HepG2 (cell line): ENCODE data around the gene ROM1. TPM values are rescaled to one million over a fixed set of nuclear protein-coding genes. Genes with fewer than 3 reads are reported as not detected.
A peak's percentile ranks its signal among the peaks of the same experiment; 100 is the strongest.

Source experiments
- DMAP1 ChIP-seq: IDR thresholded peaks from 2 replicates; pipeline ENCODE4 v1.6.1; 2016
- EEA1 ChIP-seq: sonication (generic); formaldehyde crosslinking; IDR thresholded peaks from 2 replicates; pipeline ENCODE4 v1.5.1; 2020; ENCODE audit warnings: mild to moderate bottlenecking, missing genetic modification reagents, borderline replicate concordance
- EED ChIP-seq: sonication (generic); formaldehyde crosslinking; IDR thresholded peaks from 2 replicates; pipeline ENCODE4 v1.5.0; 2020; ENCODE audit warnings: mild to moderate bottlenecking, missing genetic modification reagents
- FOXO1 ChIP-seq: sonication (generic); formaldehyde crosslinking; IDR thresholded peaks from 2 replicates; pipeline ENCODE4 v1.4.0; 2020; ENCODE audit warnings: missing genetic modification reagents
- PITX1 ChIP-seq: sonication (generic); formaldehyde crosslinking; IDR thresholded peaks from 2 replicates; pipeline ENCODE4 v1.5.1; 2020; ENCODE audit warnings: mild to moderate bottlenecking, missing genetic modification reagents
- STAT5B ChIP-seq: sonication (generic); formaldehyde crosslinking; IDR thresholded peaks from 2 replicates; pipeline ENCODE4 v1.4.0; 2020; ENCODE audit warnings: missing genetic modification reagents
- ZNF501 ChIP-seq: sonication (generic); formaldehyde crosslinking; IDR thresholded peaks from 2 replicates; pipeline ENCODE4 v1.5.1; 2020; ENCODE audit warnings: mild to moderate bottlenecking, moderate library complexity, missing genetic modification reagents
- ZNF567 ChIP-seq: sonication (generic); formaldehyde crosslinking; IDR thresholded peaks from 2 replicates; pipeline ENCODE4 v1.8.1; 2023; ENCODE audit warnings: mild to moderate bottlenecking, missing genetic modification reagents, borderline replicate concordance
- ZSCAN12 ChIP-seq: sonication (generic); formaldehyde crosslinking; IDR thresholded peaks from 2 replicates; pipeline ENCODE4 v1.9.0; 2021; ENCODE audit warnings: mild to moderate bottlenecking, missing genetic modification reagents
- ZZZ3 ChIP-seq: sonication (generic); formaldehyde crosslinking; IDR thresholded peaks from 2 replicates; pipeline ENCODE4 v1.4.0; 2020; ENCODE audit warnings: missing genetic modification reagents, mild to moderate bottlenecking, borderline replicate concordance
- polyA plus RNA-seq, 8 experiments: library from polyadenylated mRNA; depleted of rRNA in 3 of 8; stranded (reverse) in 7 of 8; unstranded in 1 of 8; fragments of >200 nt; fragmentation: Illumina TruSeq in 4 of 8; extraction: Trizol in 4 of 8; gene quantifications; 2 replicates each; pipeline versions ENCODE4 v1.2.1 to v1.2.3, GENCODE V29; 2011 to 2016; ENCODE audit warnings: low read depth in 4 of 8, missing spikeins in 1 of 8, mixed read lengths in 1 of 8; ENCODE audit not compliant: insufficient read depth in 1 of 8
- total RNA-seq, 5 experiments: library from RNA; depleted of rRNA; stranded (reverse); fragments of >200 nt; fragmentation: Illumina TruSeq; extraction: Trizol; gene quantifications; 2 replicates each; pipeline ENCODE4 v1.2.3, GENCODE V29; 2016; ENCODE audit warnings: low read depth in 1 of 5
- TF ChIP-seq, protein P1 (sequence below), 2 experiments: fragments of 450-650 bp in 1 of 2; sonication (generic) in 1 of 2; formaldehyde crosslinking in 1 of 2; IDR thresholded peaks; 2 replicates each; pipeline versions ENCODE4 v1.6.1 to v1.8.0; 2016 to 2022; ENCODE audit warnings: antibody characterized with exemption in 1 of 2, mild to moderate bottlenecking in 1 of 2, missing genetic modification reagents in 1 of 2
- TF ChIP-seq, protein P2 (sequence below): sonication (generic); formaldehyde crosslinking; IDR thresholded peaks from 2 replicates; pipeline ENCODE4 v1.5.1; 2020; ENCODE audit warnings: missing genetic modification reagents, mild to moderate bottlenecking, borderline replicate concordance
- TF ChIP-seq, protein P3 (sequence below): sonication (generic); formaldehyde crosslinking; IDR thresholded peaks from 2 replicates; pipeline ENCODE4 v1.4.0; 2020; ENCODE audit warnings: missing genetic modification reagents
- TF ChIP-seq, protein P4 (sequence below): fragments of 450-650 bp; IDR thresholded peaks from 2 replicates; pipeline ENCODE4 v1.6.1; 2016
- TF ChIP-seq, protein P5 (sequence below): sonication (generic); formaldehyde crosslinking; IDR thresholded peaks from 2 replicates; pipeline ENCODE4 v1.4.0; 2020; ENCODE audit warnings: missing genetic modification reagents

Gene ROM1
- total and polyA plus RNA-seq, 2 of the 13 experiments (the other 11 are each of a cell fraction or from before 2014, with no cell fraction given): 1.2 to 2.4 TPM

DNA sequence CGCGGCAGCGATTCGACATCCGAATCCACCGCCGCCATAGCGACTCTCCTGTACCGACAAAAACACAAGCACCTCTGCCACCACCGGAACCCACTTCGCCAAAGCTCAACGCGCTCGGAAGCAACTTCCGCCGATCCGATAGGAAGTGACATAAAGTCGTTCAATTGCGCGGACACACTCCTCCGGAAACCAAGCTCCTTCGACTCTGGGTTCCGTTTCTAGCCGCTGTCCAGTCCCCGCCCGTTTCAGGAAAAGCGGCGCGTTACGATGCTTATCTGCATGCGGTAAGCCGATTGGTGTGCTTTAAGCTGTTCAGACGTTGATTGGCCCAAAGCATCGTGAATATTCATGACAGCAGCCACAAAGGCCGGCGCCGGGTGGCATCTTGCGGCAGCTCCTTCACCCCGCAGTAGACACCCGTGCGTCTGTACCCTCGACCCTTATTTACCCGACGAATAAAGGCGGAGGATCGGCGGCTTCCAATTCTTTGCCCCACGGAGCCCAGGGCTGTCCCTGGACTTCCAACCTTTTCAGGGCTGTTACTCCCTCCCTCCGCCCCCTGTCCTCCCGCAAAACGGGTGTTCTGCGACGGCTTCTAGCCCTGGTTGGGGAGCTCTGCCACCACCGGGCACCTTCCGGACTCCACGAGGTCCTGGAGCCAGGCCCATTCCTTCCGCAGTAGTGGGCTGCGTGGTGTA lies 21.5 kb upstream of the ROM1 start, which contains the start of gene TUT1 (continued):
- TF ChIP-seq, protein P1, sequence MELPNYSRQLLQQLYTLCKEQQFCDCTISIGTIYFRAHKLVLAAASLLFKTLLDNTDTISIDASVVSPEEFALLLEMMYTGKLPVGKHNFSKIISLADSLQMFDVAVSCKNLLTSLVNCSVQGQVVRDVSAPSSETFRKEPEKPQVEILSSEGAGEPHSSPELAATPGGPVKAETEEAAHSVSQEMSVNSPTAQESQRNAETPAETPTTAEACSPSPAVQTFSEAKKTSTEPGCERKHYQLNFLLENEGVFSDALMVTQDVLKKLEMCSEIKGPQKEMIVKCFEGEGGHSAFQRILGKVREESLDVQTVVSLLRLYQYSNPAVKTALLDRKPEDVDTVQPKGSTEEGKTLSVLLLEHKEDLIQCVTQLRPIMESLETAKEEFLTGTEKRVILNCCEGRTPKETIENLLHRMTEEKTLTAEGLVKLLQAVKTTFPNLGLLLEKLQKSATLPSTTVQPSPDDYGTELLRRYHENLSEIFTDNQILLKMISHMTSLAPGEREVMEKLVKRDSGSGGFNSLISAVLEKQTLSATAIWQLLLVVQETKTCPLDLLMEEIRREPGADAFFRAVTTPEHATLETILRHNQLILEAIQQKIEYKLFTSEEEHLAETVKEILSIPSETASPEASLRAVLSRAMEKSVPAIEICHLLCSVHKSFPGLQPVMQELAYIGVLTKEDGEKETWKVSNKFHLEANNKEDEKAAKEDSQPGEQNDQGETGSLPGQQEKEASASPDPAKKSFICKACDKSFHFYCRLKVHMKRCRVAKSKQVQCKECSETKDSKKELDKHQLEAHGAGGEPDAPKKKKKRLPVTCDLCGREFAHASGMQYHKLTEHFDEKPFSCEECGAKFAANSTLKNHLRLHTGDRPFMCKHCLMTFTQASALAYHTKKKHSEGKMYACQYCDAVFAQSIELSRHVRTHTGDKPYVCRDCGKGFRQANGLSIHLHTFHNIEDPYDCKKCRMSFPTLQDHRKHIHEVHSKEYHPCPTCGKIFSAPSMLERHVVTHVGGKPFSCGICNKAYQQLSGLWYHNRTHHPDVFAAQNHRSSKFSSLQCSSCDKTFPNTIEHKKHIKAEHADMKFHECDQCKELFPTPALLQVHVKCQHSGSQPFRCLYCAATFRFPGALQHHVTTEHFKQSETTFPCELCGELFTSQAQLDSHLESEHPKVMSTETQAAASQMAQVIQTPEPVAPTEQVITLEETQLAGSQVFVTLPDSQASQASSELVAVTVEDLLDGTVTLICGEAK (IDR thresholded peaks at IDR 0.05): peak; percentile 97
- TF ChIP-seq, protein P1 (CRISPR knock-in tag; IDR thresholded peaks at IDR 0.05): peak; percentile 58; the same call in 1 of the 2 replicates
- TF ChIP-seq PITX1 (peak; percentile 73; the same call in 1 of the 2 replicates), DMAP1 (CRISPR knock-in tag) (peak; percentile 94), ZZZ3 (peak; percentile 85; the same call in 1 of the 2 replicates), FOXO1 (CRISPR knock-in tag) (peak; percentile 78), STAT5B (no peak), EEA1 (CRISPR knock-in tag) (peak; percentile 70; the same call in 1 of the 2 replicates), ZSCAN12 (CRISPR knock-in tag) (no peak), EED (CRISPR knock-in tag) (0 out of 2 replicates have a peak, but pooled peaks have one; percentile 20), ZNF567 (CRISPR knock-in tag) (peak; percentile 72; the same call in 1 of the 2 replicates), ZNF501 (CRISPR knock-in tag) (peak; percentile 87)
- TF ChIP-seq, protein P2, sequence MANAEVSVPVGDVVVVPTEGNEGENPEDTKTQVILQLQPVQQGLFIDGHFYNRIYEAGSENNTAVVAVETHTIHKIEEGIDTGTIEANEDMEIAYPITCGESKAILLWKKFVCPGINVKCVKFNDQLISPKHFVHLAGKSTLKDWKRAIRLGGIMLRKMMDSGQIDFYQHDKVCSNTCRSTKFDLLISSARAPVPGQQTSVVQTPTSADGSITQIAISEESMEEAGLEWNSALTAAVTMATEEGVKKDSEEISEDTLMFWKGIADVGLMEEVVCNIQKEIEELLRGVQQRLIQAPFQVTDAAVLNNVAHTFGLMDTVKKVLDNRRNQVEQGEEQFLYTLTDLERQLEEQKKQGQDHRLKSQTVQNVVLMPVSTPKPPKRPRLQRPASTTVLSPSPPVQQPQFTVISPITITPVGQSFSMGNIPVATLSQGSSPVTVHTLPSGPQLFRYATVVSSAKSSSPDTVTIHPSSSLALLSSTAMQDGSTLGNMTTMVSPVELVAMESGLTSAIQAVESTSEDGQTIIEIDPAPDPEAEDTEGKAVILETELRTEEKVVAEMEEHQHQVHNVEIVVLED (CRISPR knock-in tag): peak; percentile 95
- TF ChIP-seq, protein P3, sequence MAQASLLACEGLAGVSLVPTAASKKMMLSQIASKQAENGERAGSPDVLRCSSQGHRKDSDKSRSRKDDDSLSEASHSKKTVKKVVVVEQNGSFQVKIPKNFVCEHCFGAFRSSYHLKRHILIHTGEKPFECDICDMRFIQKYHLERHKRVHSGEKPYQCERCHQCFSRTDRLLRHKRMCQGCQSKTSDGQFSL (CRISPR knock-in tag): peak; percentile 57
- TF ChIP-seq, protein P4, sequence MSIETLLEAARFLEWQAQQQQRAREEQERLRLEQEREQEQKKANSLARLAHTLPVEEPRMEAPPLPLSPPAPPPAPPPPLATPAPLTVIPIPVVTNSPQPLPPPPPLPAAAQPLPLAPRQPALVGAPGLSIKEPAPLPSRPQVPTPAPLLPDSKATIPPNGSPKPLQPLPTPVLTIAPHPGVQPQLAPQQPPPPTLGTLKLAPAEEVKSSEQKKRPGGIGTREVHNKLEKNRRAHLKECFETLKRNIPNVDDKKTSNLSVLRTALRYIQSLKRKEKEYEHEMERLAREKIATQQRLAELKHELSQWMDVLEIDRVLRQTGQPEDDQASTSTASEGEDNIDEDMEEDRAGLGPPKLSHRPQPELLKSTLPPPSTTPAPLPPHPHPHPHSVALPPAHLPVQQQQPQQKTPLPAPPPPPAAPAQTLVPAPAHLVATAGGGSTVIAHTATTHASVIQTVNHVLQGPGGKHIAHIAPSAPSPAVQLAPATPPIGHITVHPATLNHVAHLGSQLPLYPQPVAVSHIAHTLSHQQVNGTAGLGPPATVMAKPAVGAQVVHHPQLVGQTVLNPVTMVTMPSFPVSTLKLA: peak; percentile 74
- TF ChIP-seq, protein P5, sequence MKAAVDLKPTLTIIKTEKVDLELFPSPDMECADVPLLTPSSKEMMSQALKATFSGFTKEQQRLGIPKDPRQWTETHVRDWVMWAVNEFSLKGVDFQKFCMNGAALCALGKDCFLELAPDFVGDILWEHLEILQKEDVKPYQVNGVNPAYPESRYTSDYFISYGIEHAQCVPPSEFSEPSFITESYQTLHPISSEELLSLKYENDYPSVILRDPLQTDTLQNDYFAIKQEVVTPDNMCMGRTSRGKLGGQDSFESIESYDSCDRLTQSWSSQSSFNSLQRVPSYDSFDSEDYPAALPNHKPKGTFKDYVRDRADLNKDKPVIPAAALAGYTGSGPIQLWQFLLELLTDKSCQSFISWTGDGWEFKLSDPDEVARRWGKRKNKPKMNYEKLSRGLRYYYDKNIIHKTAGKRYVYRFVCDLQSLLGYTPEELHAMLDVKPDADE (CRISPR knock-in tag): no peak
